Activated CD8-positive, alpha-beta T cell treated with anti-CD3 and anti-CD28 coated beads for 36 hours (primary cell): ENCODE results near the gene LIPI. TPM values are rescaled to one million over a fixed set of nuclear protein-coding genes. Genes with fewer than 3 reads are reported as not detected.
"Not testable (repeated sequence)": the region's sequence is repeated elsewhere in the genome, so short reads cannot be mapped to it uniquely, and the experiment has no call there.

ENCODE experiments used
- ATAC-seq: fragments of 200-7000 bp; cut with Tn5 transposase; one replicate; pipeline ENCODE4 v1.10.0; 2021; ENCODE audit warnings: mild to moderate bottlenecking, moderate library complexity
- CTCF ChIA-PET: fragments of 350-600 bp; sonication (Branson Sonifier 250); formaldehyde crosslinking; loops from one replicate; lab custom pipeline; 2021; ENCODE audit warnings: antibody characterized with exemption; lab: Charles Lee
- POLR2A ChIA-PET: fragments of 350-600 bp; sonication (Branson Sonifier 250); formaldehyde crosslinking; loops from one replicate; lab custom pipeline; 2021; ENCODE audit warnings: antibody characterized with exemption; lab: Charles Lee
- DNase-seq: peaks from one replicate; pipeline ENCODE4 v3.0.0-alpha.2; 2020
- H3K27ac Mint-ChIP-seq: one replicate; pipeline ENCODE4 v1.8.0; 2021; ENCODE audit warnings: mild to moderate bottlenecking, mixed read lengths
- H3K27me3 Mint-ChIP-seq: one replicate; pipeline ENCODE4 v1.8.0; 2021; ENCODE audit warnings: mixed read lengths
- H3K36me3 Mint-ChIP-seq: one replicate; pipeline ENCODE4 v1.8.0; 2021; ENCODE audit warnings: low read depth, mixed read lengths
- H3K4me1 Mint-ChIP-seq: one replicate; pipeline ENCODE4 v1.8.0; 2021; ENCODE audit warnings: low read depth, mixed read lengths
- H3K4me3 Mint-ChIP-seq: one replicate; pipeline ENCODE4 v1.8.0; 2021; ENCODE audit warnings: mild to moderate bottlenecking, moderate library complexity, mixed read lengths
- H3K9me3 Mint-ChIP-seq: one replicate; pipeline ENCODE4 v1.8.0; 2021; ENCODE audit warnings: mixed read lengths
- intact Hi-C: fragments of 100-400 bp; cut with micrococcal nuclease; formaldehyde crosslinking; loops from one replicate; pipeline ENCODE4 v1.10.0; 2022
- total RNA-seq, 2 experiments: library from RNA; stranded (reverse); gene quantifications; one replicate each; pipeline ENCODE4 v1.2.3, GENCODE V29; 2021
- TF ChIP-seq, protein P1 (sequence below): fragments of 200-600 bp; IDR thresholded peaks from one replicate; pipeline ENCODE4 v1.8.0; 2022; ENCODE audit warnings: antibody characterized with exemption, mild to moderate bottlenecking

The LIPI gene
- total RNA-seq, 2 experiments from 2014 or later: not detected

DNA sequence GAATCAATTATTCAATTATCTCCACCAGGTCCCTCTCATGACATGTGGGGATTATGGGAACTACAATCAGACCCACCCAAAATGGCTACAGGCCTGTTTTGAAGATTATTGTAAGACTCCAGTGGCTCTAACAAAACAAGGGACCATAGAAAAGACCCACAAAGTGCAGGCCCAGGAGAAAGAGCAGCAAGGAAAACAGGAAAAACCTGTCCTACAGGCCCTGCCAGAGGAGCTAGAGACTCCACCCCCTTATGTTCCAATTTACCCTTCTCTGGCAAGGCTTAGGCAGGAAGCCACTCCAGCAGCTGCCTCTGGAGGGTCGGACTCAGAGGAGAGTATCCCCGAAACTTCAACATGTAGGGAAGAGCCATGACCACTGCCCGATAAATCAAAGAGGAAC is 96.5 kb downstream of the LIPI start:
- ATAC-seq (no peak), DNase-seq (no peak)
- POLR2A ChIA-PET: no interaction called here
- Mint-ChIP-seq H3K4me3 (no peak overlapping the region), H3K9me3 (peaks cover 1% of the 10 kb centered on the region), H3K36me3 (no peaks in the 10 kb centered on the region), H3K27me3 (no peaks in the 10 kb centered on the region), H3K4me1 (no peaks in the 10 kb centered on the region), H3K27ac (no peak overlapping the region)
- TF ChIP-seq, protein P1, sequence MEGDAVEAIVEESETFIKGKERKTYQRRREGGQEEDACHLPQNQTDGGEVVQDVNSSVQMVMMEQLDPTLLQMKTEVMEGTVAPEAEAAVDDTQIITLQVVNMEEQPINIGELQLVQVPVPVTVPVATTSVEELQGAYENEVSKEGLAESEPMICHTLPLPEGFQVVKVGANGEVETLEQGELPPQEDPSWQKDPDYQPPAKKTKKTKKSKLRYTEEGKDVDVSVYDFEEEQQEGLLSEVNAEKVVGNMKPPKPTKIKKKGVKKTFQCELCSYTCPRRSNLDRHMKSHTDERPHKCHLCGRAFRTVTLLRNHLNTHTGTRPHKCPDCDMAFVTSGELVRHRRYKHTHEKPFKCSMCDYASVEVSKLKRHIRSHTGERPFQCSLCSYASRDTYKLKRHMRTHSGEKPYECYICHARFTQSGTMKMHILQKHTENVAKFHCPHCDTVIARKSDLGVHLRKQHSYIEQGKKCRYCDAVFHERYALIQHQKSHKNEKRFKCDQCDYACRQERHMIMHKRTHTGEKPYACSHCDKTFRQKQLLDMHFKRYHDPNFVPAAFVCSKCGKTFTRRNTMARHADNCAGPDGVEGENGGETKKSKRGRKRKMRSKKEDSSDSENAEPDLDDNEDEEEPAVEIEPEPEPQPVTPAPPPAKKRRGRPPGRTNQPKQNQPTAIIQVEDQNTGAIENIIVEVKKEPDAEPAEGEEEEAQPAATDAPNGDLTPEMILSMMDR: no peak
- CTCF ChIA-PET: no interaction called here
- intact Hi-C loops: no loop called here

DNA sequence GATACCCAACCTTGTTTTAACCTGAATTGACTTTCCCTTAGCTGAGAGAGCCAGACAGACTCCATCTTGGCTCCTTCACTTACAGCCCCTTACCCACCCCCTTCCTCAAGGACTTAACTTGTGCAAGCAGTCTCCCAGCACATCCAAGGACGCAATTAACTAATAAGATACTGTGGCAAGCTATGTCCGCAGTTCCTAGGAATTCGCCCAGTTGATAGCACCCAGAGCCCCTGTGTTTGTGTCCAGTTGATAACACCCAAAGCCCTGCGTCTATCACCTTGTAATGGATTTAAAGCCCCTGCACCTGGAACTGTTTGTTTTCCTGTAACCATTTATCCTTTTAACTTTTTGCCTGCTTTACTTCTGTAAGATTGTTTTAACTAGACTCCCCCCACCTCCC is 106.2 kb downstream of the LIPI start:
- CTCF ChIA-PET, H3K4me1 Mint-ChIP-seq, H3K36me3 Mint-ChIP-seq, DNase-seq, H3K4me3 Mint-ChIP-seq, intact Hi-C loops, H3K27ac Mint-ChIP-seq, POLR2A ChIA-PET, H3K27me3 Mint-ChIP-seq, H3K9me3 Mint-ChIP-seq, ATAC-seq: not testable (repeated sequence)

DNA sequence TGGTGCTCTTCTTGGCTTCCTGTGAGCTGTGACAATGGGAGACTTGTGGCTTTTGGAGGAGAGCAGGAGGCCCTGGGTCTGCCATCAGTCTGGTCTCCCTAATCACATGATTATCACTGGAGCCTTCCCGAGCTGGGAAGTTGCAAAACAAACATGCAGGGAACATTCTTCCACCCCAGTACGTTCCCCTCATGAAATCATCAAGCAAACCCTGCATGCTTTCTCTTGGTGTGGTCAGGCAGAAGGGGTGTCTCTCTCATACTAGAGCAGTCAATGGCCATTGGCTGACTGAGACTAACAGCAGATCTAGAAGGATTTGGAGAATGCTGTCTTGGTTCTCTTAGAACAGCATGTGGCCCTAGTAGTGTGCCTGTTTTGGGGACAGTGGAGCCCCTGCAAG is 111.2 kb downstream of the LIPI start:
- H3K4me3 Mint-ChIP-seq: no peak overlapping the region
- POLR2A ChIA-PET: interaction anchor here (1.5 kb wide), 1 partner anchor 10 kb away, joined by 4 read pairs; no protein-coding TSS in a partner anchor
- DNase-seq (no peak), ATAC-seq (no peak)
- H3K9me3 Mint-ChIP-seq: peaks cover 5% of the 10 kb centered on the region
- intact Hi-C loops: loop anchor here (5.0 kb wide), 1 partner anchor 52 kb away; no protein-coding TSS in a partner anchor
- CTCF ChIA-PET: no interaction called here
- H3K36me3 Mint-ChIP-seq: peaks cover 5% of the 10 kb centered on the region
- TF ChIP-seq, protein P1: no peak
- no peaks in the 10 kb centered on the region for H3K4me1 Mint-ChIP-seq
- no peaks in the 10 kb centered on the region for H3K27me3 Mint-ChIP-seq
- H3K27ac Mint-ChIP-seq: no peak overlapping the region

DNA sequence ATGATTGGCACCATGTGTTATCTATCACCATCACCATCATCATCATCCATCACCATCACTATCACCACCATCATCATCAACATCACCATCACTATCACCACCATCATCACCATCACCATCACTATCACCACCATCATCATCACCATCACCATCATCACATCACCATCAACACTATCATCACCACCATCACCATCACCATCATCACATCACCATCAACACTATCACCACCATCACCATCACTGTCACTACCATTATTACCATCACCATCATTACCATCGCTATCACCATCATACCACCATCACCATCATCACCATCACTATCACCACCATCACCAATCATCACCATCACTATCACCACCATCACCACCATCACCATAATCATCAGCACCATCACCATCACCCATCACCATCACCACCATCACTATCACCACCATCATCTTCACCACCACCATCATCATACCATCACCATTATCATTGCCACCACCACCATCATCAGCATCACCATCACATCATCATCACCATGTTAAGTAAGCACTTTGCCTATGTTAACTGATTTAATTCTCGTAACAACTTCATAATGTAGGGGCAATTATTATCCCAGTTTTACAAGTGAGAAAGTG is 112.8 kb downstream of the LIPI start:
- Mint-ChIP-seq H3K4me1 (no peaks in the 10 kb centered on the region), H3K27me3 (no peaks in the 10 kb centered on the region), H3K27ac (no peak overlapping the region), H3K9me3 (peaks cover 5% of the 10 kb centered on the region), H3K36me3 (peaks cover 5% of the 10 kb centered on the region), H3K4me3 (no peak overlapping the region)
- no peak for ATAC-seq
- POLR2A ChIA-PET: no interaction called here
- intact Hi-C loops: loop anchor here (5.0 kb wide), 1 partner anchor 51 kb away; no protein-coding TSS in a partner anchor
- no peak for DNase-seq
- CTCF ChIA-PET: no interaction called here
- TF ChIP-seq, protein P1: no peak

DNA sequence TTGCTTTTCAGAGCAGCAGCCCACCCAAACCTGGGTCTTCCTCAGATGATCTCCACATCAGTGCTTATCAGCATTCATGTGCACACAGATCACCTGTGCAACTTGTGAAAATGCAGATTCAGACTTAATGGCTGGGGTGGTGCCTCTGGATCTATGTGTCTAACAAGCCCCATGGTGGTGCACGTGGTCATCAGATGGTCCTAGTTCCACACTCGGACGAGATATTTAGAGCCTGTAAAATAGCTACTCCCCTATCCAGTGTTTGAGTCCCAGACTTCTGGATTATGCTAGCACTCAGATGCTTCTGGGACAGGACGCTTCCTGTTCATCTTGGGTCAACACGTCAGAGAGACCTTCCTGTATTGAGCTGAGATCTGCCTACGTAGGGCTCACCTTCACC is 114.2 kb downstream of the LIPI start:
- TF ChIP-seq, protein P1: no peak
- DNase-seq: no peak
- ChIA-PET CTCF (no interaction called here), POLR2A (no interaction called here)
- H3K9me3 Mint-ChIP-seq: peaks cover 8% of the 10 kb centered on the region
- no peak overlapping the region for H3K4me3 Mint-ChIP-seq
- H3K27me3 Mint-ChIP-seq: no peaks in the 10 kb centered on the region
- ATAC-seq: no peak
- H3K36me3 Mint-ChIP-seq: peaks cover 13% of the 10 kb centered on the region
- intact Hi-C loops: loop anchor here (5.0 kb wide), 1 partner anchor 49 kb away; no protein-coding TSS in a partner anchor
- H3K27ac Mint-ChIP-seq: no peak overlapping the region
- peaks cover under 1% of the 10 kb centered on the region for H3K4me1 Mint-ChIP-seq
